Stomach (tissue), 4 donors: ENCODE data around the gene CHD9.

Experiments
- CTCF ChIP-seq, 7 experiments: fragments of 450-650 bp in 4 of 7; fragments of 200-600 bp in 3 of 7; sonication (generic) in 3 of 7; IDR thresholded peaks; one replicate each; pipeline ENCODE4 v1.5.1; 2016 to 2019; ENCODE audit warnings: antibody characterized with exemption in 7 of 7, control low read depth in 2 of 7, mild to moderate bottlenecking in 1 of 7
- POLR2A ChIP-seq, 4 donors: fragments of 450-650 bp; IDR thresholded peaks; one replicate each; pipeline ENCODE4 v1.6.1; 2016; ENCODE audit warnings: antibody characterized with exemption in 4 of 4, control low read depth in 2 of 4, mild to moderate bottlenecking in 1 of 4, moderate library complexity in 1 of 4
- POLR2AphosphoS5 ChIP-seq, 3 donors: sonication (generic); formaldehyde crosslinking; IDR thresholded peaks; one replicate each; pipeline ENCODE4 v1.6.1; 2016; ENCODE audit warnings: antibody characterized with exemption in 3 of 3

GRCh38 chr16:53261276-53261675, 206.5 kb downstream of the CHD9 start:
- TF ChIP-seq CTCF (IDR thresholded peaks at IDR 0.05) (no peak), POLR2AphosphoS5 (IDR thresholded peaks at IDR 0.05) (no peak), POLR2A (IDR thresholded peaks at IDR 0.05) (no peak)
